IMR-90 (cell line): Measurements from ENCODE around the gene KCNMA1. TPM values are rescaled to one million over a fixed set of nuclear protein-coding genes. Genes with fewer than 3 reads are reported as not detected.

ENCODE experiments used
- ATAC-seq: fragments of 200-7000 bp; cut with Tn5 transposase; 2 replicates; pipeline ENCODE4 v1.9.1; 2020; ENCODE audit warnings: low read depth, mild to moderate bottlenecking, moderate library complexity
- BruUV-seq: library from RNA; stranded (reverse); fragments of 400-500 nt; replicated peaks from 2 replicates; lab custom pipeline; 2021; lab: Mats Ljungman, UMichigan
- CTCF ChIA-PET: fragments of 300-600 bp; formaldehyde crosslinking; extraction: SDS; loops from one replicate; lab custom pipeline; 2021; ENCODE audit warnings: antibody characterized with exemption; lab: Yijun Ruan, JAX
- POLR2A ChIA-PET: fragments of 300-600 bp; sonication (Branson Sonifier 250); formaldehyde crosslinking; loops from one replicate; lab custom pipeline; 2022; ENCODE audit warnings: antibody characterized with exemption; ENCODE audit not compliant: unreplicated experiment; lab: Charles Lee
- DNase-seq: peaks from one replicate; pipeline ENCODE4 v3.0.0; 2013
- H2AFZ ChIP-seq: replicated peaks from 2 replicates; pipeline ENCODE3; 2013; ENCODE audit warnings: low read length, mild to moderate bottlenecking; ENCODE audit not compliant: poor library complexity
- H2AK5ac ChIP-seq: 2 replicates; pipeline ENCODE4 v1.6.1; 2013; ENCODE audit warnings: low read depth, low read length, inconsistent platforms
- H2AK9ac ChIP-seq: replicated peaks from 2 replicates; pipeline ENCODE3; 2013; ENCODE audit warnings: mild to moderate bottlenecking, low read depth, low read length, moderate library complexity; ENCODE audit not compliant: poor library complexity
- H2BK120ac ChIP-seq: 2 replicates; pipeline ENCODE4 v1.6.1; 2013; ENCODE audit warnings: low read depth, low read length, inconsistent platforms
- H2BK15ac ChIP-seq: 3 replicates; pipeline ENCODE4 v1.6.1; 2013; ENCODE audit warnings: low read depth, low read length, inconsistent platforms
- H2BK20ac ChIP-seq: 2 replicates; pipeline ENCODE4 v1.6.1; 2013; ENCODE audit warnings: low read depth, mild to moderate bottlenecking, inconsistent platforms, low read length, moderate library complexity
- H2BK5ac ChIP-seq: 2 replicates; pipeline ENCODE4 v1.6.1; 2013; ENCODE audit warnings: mild to moderate bottlenecking, low read depth, low read length, inconsistent platforms; ENCODE audit not compliant: poor library complexity, severe bottlenecking
- H3K14ac ChIP-seq: replicated peaks from 2 replicates; pipeline ENCODE4 v1.6.1; 2013; ENCODE audit warnings: low read depth, low read length, inconsistent platforms
- H3K18ac ChIP-seq: 2 replicates; pipeline ENCODE4 v1.6.1; 2013; ENCODE audit warnings: low read depth, low read length, control low read depth
- H3K23ac ChIP-seq: 2 replicates; pipeline ENCODE4 v1.6.1; 2013; ENCODE audit warnings: low read depth, low read length, inconsistent platforms
- H3K27ac ChIP-seq: 2 replicates; pipeline ENCODE4 v1.5.1; 2013; ENCODE audit warnings: mild to moderate bottlenecking, control low read depth, low read length; ENCODE audit not compliant: insufficient read depth
- H3K27me3 ChIP-seq: 2 replicates; pipeline ENCODE4 v1.6.1; 2013; ENCODE audit warnings: low read length; ENCODE audit not compliant: control insufficient read depth, insufficient read depth
- H3K36me3 ChIP-seq: 2 replicates; pipeline ENCODE4 v1.6.1; 2013; ENCODE audit warnings: low read length, mixed read lengths; ENCODE audit not compliant: control insufficient read depth, insufficient read depth
- H3K4ac ChIP-seq: 2 replicates; pipeline ENCODE4 v1.6.1; 2013; ENCODE audit warnings: low read depth, low read length, inconsistent platforms
- H3K4me1 ChIP-seq: 2 replicates; pipeline ENCODE4 v1.6.1; 2013; ENCODE audit warnings: low read length, mixed read lengths; ENCODE audit not compliant: control insufficient read depth, insufficient read depth
- H3K4me2 ChIP-seq: 2 replicates; pipeline ENCODE4 v1.6.1; 2013; ENCODE audit warnings: low read depth, mild to moderate bottlenecking, control low read depth, low read length, moderate library complexity
- H3K4me3 ChIP-seq: 2 replicates; pipeline ENCODE4 v1.5.1; 2013; ENCODE audit warnings: low read depth, mild to moderate bottlenecking, control low read depth, low read length, moderate library complexity; ENCODE audit not compliant: insufficient read depth
- H3K56ac ChIP-seq: 2 replicates; pipeline ENCODE4 v1.6.1; 2013; ENCODE audit warnings: low read length, inconsistent platforms; ENCODE audit not compliant: insufficient read depth; ENCODE audit errors: extremely low read depth
- H3K79me1 ChIP-seq, 2 experiments: 2 replicates each; pipeline ENCODE4 v1.6.1; 2013; ENCODE audit warnings: low read length in 2 of 2, inconsistent platforms in 1 of 2, low read depth in 1 of 2
- H3K9ac ChIP-seq: 2 replicates; pipeline ENCODE4 v1.6.1; 2013; ENCODE audit warnings: low read depth, low read length, control low read depth
- H3K9me1 ChIP-seq: 2 replicates; pipeline ENCODE4 v1.6.1; 2013; ENCODE audit warnings: low read length, inconsistent platforms; ENCODE audit not compliant: insufficient read depth
- H3K9me3 ChIP-seq: 2 replicates; pipeline ENCODE4 v1.6.1; 2013; ENCODE audit warnings: low read length; ENCODE audit not compliant: control insufficient read depth, insufficient read depth
- H4K20me1 ChIP-seq: 2 replicates; pipeline ENCODE4 v1.6.1; 2013; ENCODE audit warnings: low read length, inconsistent platforms; ENCODE audit not compliant: insufficient read depth
- H4K5ac ChIP-seq: 2 replicates; pipeline ENCODE4 v1.6.1; 2013; ENCODE audit warnings: mild to moderate bottlenecking, low read depth, low read length, control low read depth
- H4K8ac ChIP-seq, 2 experiments: 2 replicates each; pipeline ENCODE4 v1.6.1; 2013; ENCODE audit warnings: low read depth in 2 of 2, low read length in 2 of 2, control low read depth in 1 of 2, inconsistent platforms in 1 of 2
- H4K91ac ChIP-seq: 2 replicates; pipeline ENCODE4 v1.6.1; 2013; ENCODE audit warnings: low read depth, low read length, inconsistent platforms; ENCODE audit not compliant: insufficient read depth
- MAFK ChIP-seq: IDR thresholded peaks from 2 replicates; pipeline ENCODE4 v1.6.1; 2012; ENCODE audit warnings: low read depth, low read length, improper control_type of control experiment
- POLR2A ChIP-seq: IDR thresholded peaks from 2 replicates; pipeline ENCODE4 v1.6.1; 2012; ENCODE audit warnings: mild to moderate bottlenecking, low read depth, low read length
- RCOR1 ChIP-seq: IDR thresholded peaks from 2 replicates; pipeline ENCODE4 v1.6.1; 2012; ENCODE audit warnings: mild to moderate bottlenecking, low read length, improper control_type of control experiment; ENCODE audit not compliant: insufficient replicate concordance
- WGBS, 2 experiments: methylation state at CpG; one replicate each; pipeline versions ENCODE4 v1.1.5 to v1.1.7; 2013; ENCODE audit warnings: missing lambda C conversion rate in 2 of 2; ENCODE audit not compliant: insufficient read length in 1 of 2; ENCODE audit errors: extremely low coverage in 2 of 2; 5-methylcytosine and 5-hydroxymethylcytosine counted together
- dilution Hi-C: fragments of 300-500 bp; cut with HindIII; formaldehyde crosslinking; loops from one replicate; pipeline ENCODE4 v1.14.3; 2018; ENCODE audit warnings: low sequenced_read_pairs; ENCODE audit not compliant: unreplicated experiment
- in situ Hi-C: fragments of 300-500 bp; cut with MboI; formaldehyde crosslinking; loops from 3 replicates; pipeline ENCODE4 v1.14.3; 2019; ENCODE audit warnings: low sequenced_read_pairs, inconsistent platforms, mixed read lengths
- intact Hi-C: fragments of 100-400 bp; cut with micrococcal nuclease; formaldehyde crosslinking; loops from 2 replicates; pipeline ENCODE4 v1.10.0; 2022
- polyA plus RNA-seq, 3 experiments: library from polyadenylated mRNA; depleted of rRNA; stranded (reverse); fragments of >200 nt; gene quantifications; 2 replicates each; pipeline ENCODE4 v1.2.3, GENCODE V29; 2012; ENCODE audit warnings: low replicate concordance in 1 of 3
- total RNA-seq: library from RNA; depleted of rRNA; stranded (reverse); fragments of >200 nt; gene quantifications from 2 replicates; pipeline ENCODE4 v1.2.3, GENCODE V29; 2012

Gene KCNMA1
- total and polyA plus RNA-seq, 2 of the 4 experiments (the other 2 are of a cell fraction) = 25.6 to 29.6 TPM

GRCh38 chr10:76880931-76881330 is 756.7 kb downstream of the KCNMA1 start:
- no peak for ATAC-seq
- POLR2A ChIA-PET = no interaction called here

More at GRCh38 chr10:76880931-76881330, 756.7 kb downstream of the KCNMA1 start:
- no peak overlapping the region for H2AK9ac ChIP-seq
- H2BK20ac ChIP-seq = no peak overlapping the region
- BruUV-seq = no TSS peak
- H3K9me3 ChIP-seq = no peaks in the 10 kb centered on the region
- H3K56ac ChIP-seq = no peak overlapping the region
- intact Hi-C loops = no loop called here
- H4K91ac ChIP-seq = no peak overlapping the region
- no peak overlapping the region for H2BK120ac ChIP-seq
- no peak overlapping the region for H2BK5ac ChIP-seq
- H3K9ac ChIP-seq = no peak overlapping the region
- WGBS, 2 experiments = 25% methylated on average over 1 of the region's 4 CpGs; no CpG with 5 or more reads in 1 of the 2 experiments
- dilution Hi-C loops = no loop called here
- H2AFZ ChIP-seq = no peak overlapping the region
- no peak overlapping the region for H2AK5ac ChIP-seq
- H3K14ac ChIP-seq = no peak overlapping the region
- TF ChIP-seq MAFK (no peak), POLR2A (no peak), RCOR1 (no peak)
- H3K4me1 ChIP-seq = no peaks in the 10 kb centered on the region
- H3K4me2 ChIP-seq = no peak overlapping the region
- H4K5ac ChIP-seq = no peak overlapping the region
- no peak overlapping the region for H3K18ac ChIP-seq
- no peaks in the 10 kb centered on the region for H3K36me3 ChIP-seq
- peaks cover 9% of the 10 kb centered on the region for H3K27me3 ChIP-seq
- no peaks in the 10 kb centered on the region for H4K20me1 ChIP-seq
- H4K8ac ChIP-seq = no peak overlapping the region
- no peaks in the 10 kb centered on the region for H3K79me1 ChIP-seq
- H3K4ac ChIP-seq = no peak overlapping the region
- in situ Hi-C loops = no loop called here
- no peak for DNase-seq
- no peak overlapping the region for H3K27ac ChIP-seq
- no peak overlapping the region for H3K4me3 ChIP-seq
- H3K23ac ChIP-seq = no peak overlapping the region
- CTCF ChIA-PET = no interaction called here
- H2BK15ac ChIP-seq = no peak overlapping the region
- H3K9me1 ChIP-seq = no peaks in the 10 kb centered on the region
